GM12801 (cell line): ENCODE results near the gene NIPBL.

ENCODE experiments used
- CTCF ChIP-seq: IDR thresholded peaks from one replicate; pipeline ENCODE4 v1.5.1; 2011; ENCODE audit warnings: control low read depth; ENCODE audit not compliant: insufficient read length; ENCODE audit errors: extremely low read depth

The NIPBL gene

GRCh38 chr5:37005252-37005651 lies 128.7 kb downstream of the NIPBL start:
- TF ChIP-seq CTCF: no peak

GRCh38 chr5:37005946-37006540 lies 129.5 kb downstream of the NIPBL start:
- no peak for TF ChIP-seq CTCF

DNA sequence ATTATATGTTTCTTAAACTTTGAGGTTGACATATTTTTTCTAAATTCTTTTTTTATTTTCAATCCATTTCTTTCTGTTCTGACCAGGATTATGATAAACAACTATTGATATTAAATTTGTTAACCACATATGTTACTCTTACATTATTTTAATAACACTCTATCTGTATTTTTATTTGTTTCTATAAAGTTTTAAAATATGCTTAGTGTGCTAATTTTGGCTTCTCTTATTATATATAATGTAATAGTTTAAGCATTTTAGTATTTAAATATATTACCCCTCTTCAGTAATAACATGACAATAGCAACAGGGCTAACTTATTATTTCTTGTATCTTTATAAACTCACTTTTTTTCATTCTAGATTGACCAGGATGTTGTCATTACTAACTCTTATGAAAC lies 137.8 kb downstream of the NIPBL start:
- TF ChIP-seq CTCF: no peak

GRCh38 chr5:37015795-37016666 lies 139.5 kb downstream of the NIPBL start:
- TF ChIP-seq CTCF: no peak

GRCh38 chr5:37028910-37029309 lies 152.3 kb downstream of the NIPBL start:
- TF ChIP-seq CTCF: no peak

DNA sequence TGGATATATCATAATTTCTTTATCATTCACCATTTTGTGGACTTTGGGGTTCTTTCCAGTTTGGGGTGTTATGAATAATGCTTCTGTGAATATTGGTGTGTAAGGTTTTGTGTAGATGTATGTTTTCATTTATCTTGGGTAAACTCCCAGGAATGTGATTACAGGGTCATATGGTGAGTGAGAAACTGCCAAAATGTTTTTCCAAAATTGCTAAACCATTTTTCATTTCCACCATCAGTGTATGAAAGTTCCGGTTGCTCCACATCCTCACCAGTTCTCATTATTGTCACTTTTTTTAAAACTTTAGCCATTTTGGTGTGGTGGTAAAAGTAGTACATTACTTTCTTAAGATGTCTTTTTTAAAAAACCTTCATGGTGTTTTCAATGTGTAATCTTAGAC lies 152.9 kb downstream of the NIPBL start:
- no peak for TF ChIP-seq CTCF

DNA sequence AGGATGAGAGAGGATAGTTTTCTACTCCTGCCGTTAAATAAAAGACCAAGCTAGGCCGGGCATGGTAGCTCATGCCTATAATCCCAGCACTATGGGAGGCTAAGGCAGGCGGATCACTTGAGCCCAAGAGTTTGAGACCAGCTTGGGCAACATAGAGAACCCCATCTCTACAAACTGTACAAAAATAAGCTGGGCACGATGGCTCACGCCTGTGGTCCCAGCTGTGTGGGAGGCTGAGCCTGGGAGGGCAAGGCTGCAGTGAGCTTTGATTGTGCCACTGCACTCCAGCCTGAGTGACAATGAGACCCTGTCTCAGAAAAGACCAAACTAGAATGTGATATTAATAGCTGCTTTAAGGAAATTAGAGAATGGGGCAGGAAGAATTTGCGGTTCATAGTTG lies 158.4 kb downstream of the NIPBL start:
- TF ChIP-seq CTCF: no peak
